GM12875 (cell line): ENCODE results near the gene PITPNC1.

ENCODE experiments used
- H3K4me3 ChIP-seq: one replicate; pipeline ENCODE4 v1.5.1; 2011; ENCODE audit warnings: low read depth, low read length, control low read depth
- TF ChIP-seq, protein P1 (sequence below): IDR thresholded peaks from 2 replicates; pipeline ENCODE4 v1.5.1; 2011; ENCODE audit warnings: low read depth, mild to moderate bottlenecking, control low read depth, inconsistent platforms, low read length, moderate library complexity, borderline replicate concordance; ENCODE audit not compliant: insufficient read depth

Gene PITPNC1

DNA sequence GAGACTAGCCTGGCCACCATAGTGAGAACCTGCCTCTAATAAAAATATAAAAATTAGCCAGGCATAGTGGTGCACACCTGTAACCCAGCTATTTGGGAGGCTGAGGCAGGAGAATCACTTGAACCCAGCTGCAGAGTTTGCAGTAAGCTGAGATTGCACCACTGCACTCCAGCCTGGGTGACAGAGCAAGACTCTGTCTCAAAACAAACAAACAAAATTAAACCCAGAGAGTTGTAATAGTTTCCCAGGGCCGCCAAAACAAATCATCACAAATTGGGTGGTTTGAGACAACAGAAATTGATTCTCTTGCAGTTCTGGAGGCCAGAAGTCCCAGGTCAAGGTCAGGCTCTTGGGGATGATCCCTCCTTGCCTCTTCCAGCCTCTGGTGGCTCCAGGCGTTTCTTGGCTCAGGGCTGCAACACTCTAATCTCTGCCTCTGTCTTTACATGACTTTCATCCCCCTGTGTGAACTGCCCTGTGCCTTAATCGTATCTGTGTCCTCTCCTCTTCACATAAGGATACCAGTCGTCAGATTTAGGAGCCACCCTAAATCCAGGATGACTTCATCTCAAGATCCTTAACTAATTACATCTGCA lies 240.3 kb downstream of the PITPNC1 start:
- TF ChIP-seq, protein P1, sequence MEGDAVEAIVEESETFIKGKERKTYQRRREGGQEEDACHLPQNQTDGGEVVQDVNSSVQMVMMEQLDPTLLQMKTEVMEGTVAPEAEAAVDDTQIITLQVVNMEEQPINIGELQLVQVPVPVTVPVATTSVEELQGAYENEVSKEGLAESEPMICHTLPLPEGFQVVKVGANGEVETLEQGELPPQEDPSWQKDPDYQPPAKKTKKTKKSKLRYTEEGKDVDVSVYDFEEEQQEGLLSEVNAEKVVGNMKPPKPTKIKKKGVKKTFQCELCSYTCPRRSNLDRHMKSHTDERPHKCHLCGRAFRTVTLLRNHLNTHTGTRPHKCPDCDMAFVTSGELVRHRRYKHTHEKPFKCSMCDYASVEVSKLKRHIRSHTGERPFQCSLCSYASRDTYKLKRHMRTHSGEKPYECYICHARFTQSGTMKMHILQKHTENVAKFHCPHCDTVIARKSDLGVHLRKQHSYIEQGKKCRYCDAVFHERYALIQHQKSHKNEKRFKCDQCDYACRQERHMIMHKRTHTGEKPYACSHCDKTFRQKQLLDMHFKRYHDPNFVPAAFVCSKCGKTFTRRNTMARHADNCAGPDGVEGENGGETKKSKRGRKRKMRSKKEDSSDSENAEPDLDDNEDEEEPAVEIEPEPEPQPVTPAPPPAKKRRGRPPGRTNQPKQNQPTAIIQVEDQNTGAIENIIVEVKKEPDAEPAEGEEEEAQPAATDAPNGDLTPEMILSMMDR: no peak
- H3K4me3 ChIP-seq: no peak overlapping the region

DNA sequence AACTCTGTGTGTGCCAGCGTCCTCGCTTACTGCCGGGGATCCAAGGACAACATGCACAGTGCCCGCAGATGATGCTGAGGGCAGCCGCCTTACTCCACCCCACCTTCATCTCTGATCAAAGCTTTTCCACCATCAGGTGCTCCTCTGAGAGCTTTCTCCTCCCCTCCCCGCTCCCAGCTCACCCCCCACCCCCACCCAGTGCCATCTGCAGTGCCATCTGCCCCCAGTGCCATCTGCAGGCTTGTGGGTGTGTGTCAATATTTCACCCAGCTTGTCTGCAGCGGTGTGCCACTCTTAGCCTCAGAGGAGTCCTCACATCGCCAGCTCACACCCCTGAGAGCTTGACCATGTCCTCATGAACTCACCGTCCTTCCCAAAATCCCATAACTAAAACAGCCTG lies 242.5 kb downstream of the PITPNC1 start:
- TF ChIP-seq, protein P1: no peak
- H3K4me3 ChIP-seq: no peak overlapping the region

DNA sequence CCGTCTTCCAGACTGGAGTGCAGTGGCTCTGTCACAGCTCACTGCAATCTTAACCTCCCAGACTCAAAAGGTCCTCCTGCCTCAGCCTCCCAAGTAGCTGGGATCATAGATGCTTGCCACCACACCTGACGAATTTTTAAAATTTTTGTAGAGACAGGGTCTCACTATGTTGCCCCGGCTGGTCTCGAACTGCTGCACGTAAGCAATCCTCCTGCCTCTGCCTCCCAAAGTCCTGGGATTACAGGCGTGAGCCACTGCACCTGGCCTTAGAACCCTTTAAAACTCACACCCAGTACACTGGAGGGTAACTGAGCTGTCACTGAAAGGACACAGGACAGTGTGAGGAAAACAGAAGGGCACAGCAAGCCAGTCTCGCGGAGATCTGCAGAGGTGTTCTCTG lies 243.0 kb downstream of the PITPNC1 start:
- TF ChIP-seq, protein P1: no peak
- no peak overlapping the region for H3K4me3 ChIP-seq

DNA sequence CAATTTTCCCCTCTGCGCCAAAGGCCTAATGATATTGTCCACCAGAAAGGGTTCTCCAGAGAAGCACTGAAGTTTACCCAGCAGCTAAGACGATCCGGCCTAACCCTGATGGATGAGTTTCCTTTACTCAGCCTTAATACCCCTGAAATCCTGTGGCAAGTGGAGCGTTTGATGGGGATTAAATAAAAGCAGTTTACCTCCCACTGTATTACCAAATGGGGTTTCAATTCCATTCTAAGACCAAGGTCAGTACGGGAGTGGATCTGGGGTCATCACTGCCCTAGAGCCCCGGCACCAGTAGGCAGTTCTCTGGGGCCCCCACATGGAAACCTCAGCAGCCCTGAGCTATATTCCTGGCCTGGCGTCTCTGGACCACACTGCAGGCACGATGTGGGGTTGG lies 243.6 kb downstream of the PITPNC1 start:
- H3K4me3 ChIP-seq: no peak overlapping the region
- TF ChIP-seq, protein P1: no peak

DNA sequence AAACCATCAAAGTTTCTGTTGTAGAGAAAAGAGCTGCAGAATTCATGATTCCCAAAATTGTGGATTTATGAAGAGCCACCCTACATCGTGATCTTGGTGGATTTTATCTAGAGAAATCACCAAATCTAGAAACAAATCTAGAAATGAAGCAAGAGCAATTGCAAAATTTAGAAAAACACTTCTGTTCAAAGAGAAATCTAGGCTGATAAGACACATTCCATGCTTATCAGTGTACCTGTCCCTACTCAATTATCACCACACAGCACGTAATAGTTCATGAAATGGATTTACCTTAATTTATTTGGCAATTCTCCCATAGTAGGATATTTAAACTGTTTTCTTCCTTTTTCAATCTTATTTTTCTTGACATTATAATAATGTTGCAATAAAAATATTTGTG lies 246.7 kb downstream of the PITPNC1 start:
- TF ChIP-seq, protein P1: no peak
- H3K4me3 ChIP-seq: no peak overlapping the region

DNA sequence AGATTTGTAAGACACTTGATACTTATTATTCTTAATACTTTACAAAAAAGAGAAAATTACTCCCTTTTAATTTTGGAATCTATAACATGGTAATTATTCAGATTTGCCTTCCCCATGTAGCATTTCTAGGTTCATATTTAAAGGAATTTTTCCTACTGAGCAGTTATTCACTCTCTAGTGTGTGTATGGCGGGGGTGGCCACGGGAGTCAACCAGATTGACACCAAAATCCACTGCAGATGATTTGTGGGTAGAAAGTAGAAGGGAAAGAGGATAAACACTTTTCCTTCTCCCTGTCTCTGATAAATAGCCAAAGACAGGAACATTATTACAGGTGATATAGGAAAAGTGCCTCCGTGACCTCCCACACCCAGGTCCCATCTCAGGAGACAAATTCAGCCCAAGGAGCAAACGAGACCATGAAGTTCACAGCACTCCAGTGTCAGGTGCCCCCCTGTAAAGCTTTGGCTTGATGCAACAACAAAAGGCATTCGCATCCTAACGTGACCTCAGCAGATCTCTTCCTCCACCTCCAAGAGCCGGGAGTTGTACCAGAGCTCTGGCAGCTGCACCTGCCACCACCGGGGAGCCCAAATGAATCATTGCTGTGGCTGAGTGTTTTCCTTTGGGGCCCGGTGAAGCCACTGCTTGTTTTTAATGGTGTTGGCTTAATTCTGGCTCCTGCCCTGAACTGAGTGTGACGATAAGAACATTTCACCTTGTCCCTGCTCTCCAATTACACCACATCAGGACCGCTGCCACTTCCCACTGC lies 248.0 kb downstream of the PITPNC1 start:
- TF ChIP-seq, protein P1: no peak
- no peak overlapping the region for H3K4me3 ChIP-seq

DNA sequence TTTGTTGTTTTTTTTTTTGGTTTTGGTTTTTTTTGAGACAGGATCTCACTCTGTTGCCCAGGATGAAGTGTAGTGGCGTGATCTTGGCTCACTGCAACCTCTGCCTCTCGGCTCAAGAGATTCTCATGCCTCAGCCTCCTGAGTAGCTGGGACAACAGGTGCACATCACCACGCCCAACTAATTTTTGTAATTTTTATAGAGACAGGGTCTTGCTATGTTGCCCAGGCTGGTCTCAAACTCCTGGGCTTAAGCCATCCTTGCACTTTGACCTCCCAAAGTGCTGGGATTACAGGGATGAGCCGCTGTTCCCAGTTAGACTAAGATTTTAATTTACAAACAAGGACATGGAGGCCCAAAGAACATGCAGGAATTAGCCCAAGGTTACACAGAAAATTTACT lies 248.9 kb downstream of the PITPNC1 start:
- TF ChIP-seq, protein P1: no peak
- H3K4me3 ChIP-seq: no peak overlapping the region
